Hematopoietic multipotent progenitor cell treated with erythropoietin and hydrocortisone succinate and interleukin-3 and kit ligand, for 4 days (in vitro differentiated cells): ENCODE data around the gene TRIM9.

ENCODE experiments used
- DNase-seq: peaks from one replicate; pipeline ENCODE4 v3.0.0-alpha.2; 2015

TRIM9 gene

DNA sequence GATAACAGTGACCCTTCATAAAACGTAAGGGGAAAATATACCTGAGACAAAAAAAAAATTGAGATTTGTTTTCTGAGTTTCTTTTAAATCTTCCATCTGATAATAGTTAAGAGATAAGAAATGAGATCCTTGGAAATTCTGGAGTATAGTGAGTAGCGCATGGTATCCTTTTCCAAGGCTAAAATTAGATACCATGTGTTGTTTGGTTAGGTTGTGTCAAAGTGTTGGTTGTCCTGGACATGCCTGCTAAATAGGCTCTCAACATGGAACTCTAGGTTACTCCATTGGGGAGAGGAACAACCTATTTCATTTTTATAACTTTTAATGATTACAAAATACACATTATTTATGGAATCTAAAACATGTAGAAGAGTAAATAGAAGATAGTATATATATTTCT is 165.4 kb downstream of the TRIM9 start:
- DNase-seq: no peak

DNA sequence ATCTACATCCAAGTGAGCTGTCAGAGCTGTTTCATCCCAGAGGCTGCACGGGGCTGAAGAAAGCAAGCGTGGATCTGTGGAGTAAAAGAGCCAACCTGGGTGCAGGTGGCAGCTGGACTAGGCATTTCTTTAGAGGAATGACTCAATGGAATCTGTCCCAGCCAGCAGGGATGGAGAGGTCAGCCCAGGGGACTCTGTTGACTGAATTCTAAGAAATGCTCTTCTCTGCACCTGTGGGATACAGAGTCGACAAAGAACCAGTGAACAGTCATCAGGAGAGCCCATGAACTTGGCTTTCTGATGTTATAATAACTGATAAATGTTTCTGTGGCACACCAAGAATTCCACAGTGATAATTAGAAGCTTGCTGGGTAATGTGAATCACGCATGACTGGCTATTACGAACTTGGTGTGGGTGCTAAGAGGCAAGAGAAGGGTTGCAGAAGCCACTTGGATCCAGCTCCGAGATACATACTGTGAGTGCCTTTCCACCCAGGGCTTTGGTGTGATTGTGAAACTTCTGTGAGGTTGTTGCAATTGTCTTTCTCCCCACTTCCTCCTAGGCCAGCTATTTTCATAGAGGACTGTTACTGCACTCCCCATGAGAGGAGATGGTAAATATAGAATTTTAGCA is 166.8 kb downstream of the TRIM9 start:
- peak; percentile 86 for DNase-seq

DNA sequence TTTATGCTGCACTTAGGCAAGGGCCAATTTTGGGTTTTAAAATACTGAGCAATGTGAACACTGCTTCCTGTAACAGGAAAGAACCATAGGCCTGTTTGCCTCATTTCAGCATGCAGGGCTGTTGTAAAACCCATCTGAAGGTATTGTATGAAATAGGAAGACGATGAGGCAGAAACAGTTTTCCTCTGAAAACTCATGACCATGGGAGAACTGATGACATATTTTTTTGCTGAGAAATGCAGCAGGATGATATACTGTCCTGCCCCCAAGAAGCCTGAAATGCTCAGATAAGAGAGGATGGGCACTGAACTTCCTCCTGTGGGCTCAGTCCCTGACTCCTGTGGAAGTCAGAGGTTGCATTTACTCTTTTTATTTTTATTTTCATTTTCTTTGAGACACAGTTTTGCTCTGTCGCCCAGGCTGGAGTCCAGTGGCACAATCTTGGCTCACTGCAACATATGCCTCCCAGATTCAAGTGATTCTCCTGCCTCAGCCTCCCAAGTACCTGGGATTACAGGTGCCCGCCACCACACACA is 168.0 kb downstream of the TRIM9 start:
- DNase-seq: peak; percentile 94
